Measurements from ENCODE around the gene TXNL4B.

TXNL4B gene

DNA sequence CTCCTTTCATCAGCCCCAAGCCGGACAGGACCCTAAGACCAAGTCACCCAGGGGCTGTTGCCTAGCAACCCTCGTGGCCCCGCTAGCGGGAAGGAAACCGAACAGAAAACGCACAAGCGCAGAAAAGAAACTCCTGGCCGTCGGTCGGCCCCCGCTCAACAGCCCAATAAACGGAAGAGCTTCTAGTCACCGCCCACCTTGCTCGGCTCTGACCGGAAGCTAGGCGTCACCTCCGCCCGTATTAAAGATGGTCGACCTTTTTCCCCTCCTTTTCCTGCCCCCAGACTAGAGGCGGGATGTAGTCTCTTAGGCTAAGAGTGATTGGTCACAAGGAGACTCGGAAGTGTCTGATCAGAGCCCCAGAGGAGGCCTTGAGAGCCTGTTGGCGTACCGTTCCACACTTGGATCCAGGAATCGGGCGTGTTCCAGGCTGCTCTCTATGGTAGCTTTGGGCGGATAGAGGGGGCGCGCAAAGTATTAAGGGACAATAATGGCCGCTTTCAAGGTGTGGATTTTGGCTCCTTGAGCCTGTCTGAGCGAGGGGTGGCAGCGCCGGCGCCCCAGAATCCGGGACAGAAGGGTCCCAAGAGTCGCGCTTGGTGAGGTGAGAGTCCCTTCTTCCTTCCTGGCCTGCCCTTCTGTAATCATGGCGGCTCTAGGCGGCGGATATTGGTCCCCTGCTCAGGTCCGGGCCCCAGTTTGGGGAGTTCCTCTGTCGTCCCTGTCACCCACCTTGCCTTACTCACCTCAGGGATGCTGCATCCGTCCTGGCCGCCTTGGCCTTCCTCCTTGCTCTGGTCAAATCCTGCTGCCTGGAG, at the start of gene TXNL4B, which contains the start of gene DHX38:
Gene TXNL4B (minus strand): TSS at position 173 of the 818 bp plus-strand sequence. CDS start 2,871 bp downstream, outside the sequence.
Gene DHX38 (plus strand): TSS at position 400 of the 818 bp plus-strand sequence. CDS start 2,311 bp downstream, outside the sequence.
- DNase-seq (ENCODE audit: low read depth in 2 of 2) = peak; percentile 77 to 84

DNA sequence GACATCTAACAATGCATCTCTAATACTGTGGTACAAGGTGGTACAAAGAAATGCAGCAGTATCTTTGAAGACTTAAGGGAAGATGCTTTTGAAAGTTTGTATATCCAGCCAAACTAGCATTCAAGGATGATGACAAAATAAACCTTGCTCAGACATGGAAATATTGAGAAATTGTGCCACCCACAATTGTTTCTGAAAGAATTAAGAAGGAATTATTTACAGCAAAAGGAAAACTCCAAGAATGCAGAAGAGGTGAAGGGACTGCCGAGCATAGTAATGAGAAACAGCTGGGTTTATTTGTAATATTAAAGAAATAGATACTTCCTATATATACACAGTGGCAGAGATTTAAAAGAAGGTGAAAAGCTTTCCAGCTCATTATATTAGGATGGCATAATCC, 49.1 kb upstream of the TXNL4B start:
- DNase-seq (ENCODE audit: low read depth in 2 of 2) = no peak

- DNase-seq (ENCODE audit: low read depth in 2 of 2) = no peak
Measured at GRCh38 chr16:72139908-72140307, 46.5 kb upstream of the TXNL4B start.

DNA sequence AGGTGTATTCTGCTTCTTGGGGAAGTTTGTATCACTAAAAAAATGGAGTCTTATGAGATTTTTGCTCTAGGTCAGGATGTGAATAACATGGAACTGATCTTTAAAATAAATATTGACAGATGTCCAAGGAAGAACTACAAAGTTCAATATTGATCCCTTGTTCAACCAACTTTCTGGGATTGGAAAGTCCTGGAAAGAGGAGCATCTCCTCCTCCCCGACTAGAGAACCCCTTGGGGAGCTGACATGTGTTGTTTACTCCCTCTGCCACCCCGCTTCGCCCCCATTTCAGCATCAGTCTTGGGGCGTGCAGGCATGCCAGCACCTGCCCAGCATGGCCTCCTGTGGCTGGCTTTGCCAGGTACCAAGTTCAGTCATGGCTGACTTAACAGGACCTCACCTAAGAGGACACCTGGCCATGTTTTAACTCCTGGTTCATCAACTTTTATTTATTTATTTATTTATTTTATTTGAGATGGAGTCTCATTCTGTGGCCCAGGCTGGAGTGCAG, 44.7 kb upstream of the TXNL4B start:
- no peak for DNase-seq (ENCODE audit: low read depth in 2 of 2)

GRCh38 chr16:72137380-72138063, 44.1 kb upstream of the TXNL4B start:
- DNase-seq (ENCODE audit: low read depth in 2 of 2) = no peak

GRCh38 chr16:72134507-72134906, 41.1 kb upstream of the TXNL4B start:
- DNase-seq (ENCODE audit: low read depth in 2 of 2) = no peak

GRCh38 chr16:72132726-72133125, 39.3 kb upstream of the TXNL4B start:
- no peak for DNase-seq (ENCODE audit: low read depth in 2 of 2)

- DNase-seq (ENCODE audit: low read depth in 2 of 2) = no peak
Measured at GRCh38 chr16:72131036-72131435, 37.6 kb upstream of the TXNL4B start.

- no peak for DNase-seq (ENCODE audit: low read depth in 2 of 2)
Measured at GRCh38 chr16:72129976-72130656, 36.7 kb upstream of the TXNL4B start.

GRCh38 chr16:72128701-72129100, 35.3 kb upstream of the TXNL4B start:
- no peak for DNase-seq (ENCODE audit: low read depth in 2 of 2)

- no peak for DNase-seq (ENCODE audit: low read depth in 2 of 2)
Measured at GRCh38 chr16:72126429-72126765, 33.0 kb upstream of the TXNL4B start.

- no peak for DNase-seq (ENCODE audit: low read depth in 2 of 2)
Measured at GRCh38 chr16:72125635-72126428, 32.4 kb upstream of the TXNL4B start.

DNA sequence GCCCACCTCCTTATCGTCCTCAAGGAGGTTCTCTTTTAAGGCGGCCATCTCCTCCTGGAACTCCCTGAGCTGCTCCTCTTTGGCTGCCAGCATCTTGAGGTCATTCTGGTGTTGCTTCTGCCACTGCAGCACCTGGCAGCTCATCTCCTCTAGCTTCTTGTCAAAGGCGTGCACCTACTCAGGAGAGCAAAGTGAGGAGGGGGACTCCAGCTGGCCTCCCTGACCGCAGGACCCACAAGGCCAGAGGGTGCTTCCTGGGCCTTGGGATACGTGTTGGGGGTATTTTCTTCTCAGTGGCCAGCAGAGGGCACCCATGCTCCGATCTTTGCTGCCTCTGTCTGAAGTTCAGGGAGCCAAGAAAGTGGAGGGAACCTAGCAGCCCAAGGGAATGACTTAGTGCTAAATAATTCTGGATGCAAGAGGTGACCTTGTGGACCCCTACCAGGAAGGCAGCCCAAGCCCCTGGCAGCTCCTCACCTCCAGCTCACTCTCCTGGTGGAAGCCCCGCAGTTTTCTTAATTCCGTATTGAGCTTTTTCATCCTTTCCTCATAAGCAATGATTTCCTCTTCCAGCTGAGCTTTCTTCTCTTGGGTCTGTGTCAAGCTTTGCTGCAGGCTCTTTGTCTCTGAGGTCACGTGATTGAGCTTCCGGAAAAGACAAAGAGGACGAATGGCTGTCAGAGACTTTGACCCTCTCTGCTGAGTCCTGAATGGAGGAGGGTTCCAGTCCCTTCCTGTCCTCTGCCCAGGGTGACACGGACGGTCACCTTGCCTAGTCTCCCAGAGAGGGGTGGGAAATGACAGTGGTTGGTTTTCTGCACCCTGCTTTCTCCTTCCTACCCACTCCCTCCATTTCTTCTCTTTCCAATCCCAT, 31.6 kb upstream of the TXNL4B start:
- peak; percentile 46 to 50 for DNase-seq (ENCODE audit: low read depth in 2 of 2)

DNA sequence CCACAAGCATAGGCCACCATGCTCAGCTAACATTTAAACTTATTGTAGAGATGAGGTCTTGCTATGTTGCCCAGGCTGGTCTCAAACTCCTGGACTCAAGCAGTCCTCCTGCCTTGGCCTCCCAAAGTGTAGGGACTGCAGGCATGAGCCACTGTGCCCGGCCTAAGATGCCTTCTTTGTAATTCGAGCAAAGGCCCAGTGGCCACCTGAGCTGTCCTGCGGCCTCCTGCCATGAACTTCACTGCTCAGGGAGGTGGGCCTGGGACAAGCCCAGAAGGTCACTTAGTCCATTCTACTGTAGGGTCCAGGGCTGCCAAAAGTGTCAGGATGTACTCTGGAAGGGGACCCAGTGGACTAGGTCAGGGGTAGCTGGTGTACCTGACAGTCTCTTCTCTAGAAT, 30.7 kb upstream of the TXNL4B start:
- DNase-seq (ENCODE audit: low read depth in 2 of 2) = no peak

GRCh38 chr16:72123426-72123825, 30.0 kb upstream of the TXNL4B start:
- no peak for DNase-seq (ENCODE audit: low read depth in 2 of 2)

DNA sequence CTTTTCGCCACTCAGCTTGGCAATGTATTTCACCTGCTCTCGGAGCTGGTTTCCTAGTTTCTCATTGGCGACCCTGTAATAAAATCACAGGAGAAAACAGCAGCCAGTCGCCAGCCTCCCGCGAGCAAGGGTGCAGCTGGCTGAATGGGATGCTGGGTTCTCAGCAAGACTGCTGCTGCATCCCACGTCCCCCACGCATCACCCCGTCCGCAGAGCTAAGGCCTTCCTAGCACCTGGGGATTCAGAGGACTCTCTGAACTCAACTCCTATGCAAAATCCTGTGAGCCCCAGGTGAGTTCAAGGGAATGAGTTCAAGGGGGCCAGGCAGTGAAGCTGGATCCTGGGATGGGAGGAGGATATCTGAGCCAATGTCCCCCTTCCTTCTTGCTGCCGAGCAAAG, 29.5 kb upstream of the TXNL4B start:
- DNase-seq (ENCODE audit: low read depth in 2 of 2) = no peak

GRCh38 chr16:72122308-72122707, 28.9 kb upstream of the TXNL4B start:
- no peak for DNase-seq (ENCODE audit: low read depth in 2 of 2)

- DNase-seq (ENCODE audit: low read depth in 2 of 2) = no peak
Measured at GRCh38 chr16:72120026-72120425, 26.6 kb upstream of the TXNL4B start.

GRCh38 chr16:72113616-72113945, 20.2 kb upstream of the TXNL4B start:
- no peak for DNase-seq (ENCODE audit: low read depth in 2 of 2)

GRCh38 chr16:72112906-72113615, 19.6 kb upstream of the TXNL4B start:
- no peak for DNase-seq (ENCODE audit: low read depth in 2 of 2)
